HCT116 (cell line): Measurements from ENCODE around the gene DDX24. TPM values are rescaled to one million over a fixed set of nuclear protein-coding genes. Genes with fewer than 3 reads are reported as not detected.

ENCODE experiments used
- ATAC-seq: fragments of 200-7000 bp; cut with Tn5 transposase; 2 replicates; pipeline ENCODE4 v1.9.1; 2020; ENCODE audit warnings: mild to moderate bottlenecking, moderate library complexity
- BruUV-seq: library from RNA; stranded (reverse); fragments of 400-500 nt; replicated peaks from 2 replicates; lab custom pipeline; 2021; lab: Mats Ljungman, UMichigan
- CTCF ChIA-PET: fragments of 300-600 bp; sonication (Branson Sonifier 250); formaldehyde crosslinking; loops from one replicate; lab custom pipeline; 2021; ENCODE audit warnings: antibody characterized with exemption; lab: Charles Lee
- POLR2A ChIA-PET: fragments of 300-600, 350-600 bp; sonication (Branson Sonifier 250); formaldehyde crosslinking; loops from one replicate; lab custom pipeline; 2021; ENCODE audit warnings: antibody characterized with exemption; lab: Charles Lee
- RAD21 ChIA-PET, 2 experiments: fragments of 300-600 bp; sonication (Branson Sonifier 250); formaldehyde crosslinking; loops; one replicate each; lab custom pipeline; 2023; ENCODE audit warnings: low total read pairs in 2 of 2; ENCODE audit not compliant: uncharacterized antibody in 2 of 2, unreplicated experiment in 2 of 2, low non-redundant PET in 1 of 2; lab: Charles Lee
- DNase-seq: peaks from one replicate; pipeline ENCODE4 v3.0.0-alpha.2; 2010; ENCODE audit warnings: low read depth, low spot score
- H2AFZ ChIP-seq: fragments of 200-600 bp; shearing (Covaris generic), sonication (generic); 2 replicates; pipeline ENCODE4 v1.6.1; 2017; ENCODE audit warnings: low read depth, mixed run types, mixed read lengths, antibody characterized with exemption, low read length; ENCODE audit not compliant: poor library complexity, severe bottlenecking
- H3K27ac ChIP-seq: 2 replicates; pipeline ENCODE4 v1.5.1; 2012; ENCODE audit warnings: low read depth, low read length
- H3K27me3 ChIP-seq: fragments of 200-600 bp; sonication (generic); 2 replicates; pipeline ENCODE4 v1.6.1; 2016; ENCODE audit warnings: mixed run types, low read length, mixed read lengths; ENCODE audit not compliant: insufficient read depth
- H3K36me3 ChIP-seq, 2 experiments: fragments of 200-500 bp in 1 of 2; fragments of 200-600 bp in 1 of 2; sonication (Bioruptor generic) in 1 of 2; sonication (generic) in 1 of 2; 2 replicates each; pipeline versions ENCODE4 v1.5.1 to v1.6.1; 2014 to 2016; ENCODE audit warnings: low read length in 2 of 2, inconsistent platforms in 1 of 2, mixed read lengths in 1 of 2, mixed run types in 1 of 2; ENCODE audit not compliant: insufficient read depth in 2 of 2, control insufficient read depth in 1 of 2
- H3K4me1 ChIP-seq, 2 experiments: fragments of 200-600 bp in 1 of 2; sonication (generic) in 1 of 2; 2 replicates each; pipeline versions ENCODE4 v1.5.1 to v1.6.1; 2012 to 2017; ENCODE audit warnings: low read length in 2 of 2, inconsistent platforms in 1 of 2, mild to moderate bottlenecking in 1 of 2, mixed read lengths in 1 of 2, mixed run types in 1 of 2, moderate library complexity in 1 of 2; ENCODE audit not compliant: insufficient read depth in 2 of 2, control insufficient read depth in 1 of 2
- H3K4me2 ChIP-seq: fragments of 200-600 bp; sonication (generic); 2 replicates; pipeline ENCODE4 v1.6.1; 2017; ENCODE audit warnings: mixed run types, low read length, mixed read lengths
- H3K4me3 ChIP-seq, 2 experiments: fragments of 200-600 bp in 1 of 2; sonication (generic) in 1 of 2; replicated peaks in 1 of 2; 2 replicates each; pipeline ENCODE4 v1.5.1; 2011 to 2016; ENCODE audit warnings: low read length in 2 of 2, control low read depth in 1 of 2, low read depth in 1 of 2, mild to moderate bottlenecking in 1 of 2, mixed read lengths in 1 of 2, mixed run types in 1 of 2
- H3K79me2 ChIP-seq: fragments of 200-600 bp; sonication (generic); 2 replicates; pipeline ENCODE4 v1.6.1; 2017; ENCODE audit warnings: mild to moderate bottlenecking, mixed run types, low read length, moderate library complexity, mixed read lengths; ENCODE audit not compliant: insufficient read depth
- H3K9ac ChIP-seq: fragments of 200-600 bp; sonication (generic); 2 replicates; pipeline ENCODE4 v1.6.1; 2016; ENCODE audit warnings: low read length, mixed read lengths
- H3K9me2 ChIP-seq: fragments of 200-600 bp; sonication (generic), shearing (Covaris generic); 2 replicates; pipeline ENCODE4 v1.6.1; 2017; ENCODE audit warnings: mixed run types, mild to moderate bottlenecking, moderate library complexity; ENCODE audit not compliant: insufficient read depth
- H3K9me3 ChIP-seq, 2 experiments: fragments of 200-500 bp in 1 of 2; fragments of 200-600 bp in 1 of 2; sonication (Bioruptor generic) in 1 of 2; sonication (generic) in 1 of 2; 2 replicates each; pipeline ENCODE4 v1.6.1; 2014 to 2017; ENCODE audit warnings: low read length in 2 of 2, mixed read lengths in 2 of 2, inconsistent platforms in 1 of 2, low read depth in 1 of 2, mild to moderate bottlenecking in 1 of 2, mixed run types in 1 of 2, moderate library complexity in 1 of 2; ENCODE audit not compliant: control insufficient read depth in 1 of 2, insufficient read depth in 1 of 2
- H4K20me1 ChIP-seq: fragments of 200-600 bp; sonication (generic), shearing (Covaris generic); 2 replicates; pipeline ENCODE4 v1.6.1; 2017; ENCODE audit warnings: mixed run types, mild to moderate bottlenecking, moderate library complexity; ENCODE audit not compliant: insufficient read depth
- ATF3 ChIP-seq: IDR thresholded peaks from 2 replicates; pipeline ENCODE4 v1.6.1; 2012
- CEBPB ChIP-seq: IDR thresholded peaks from 2 replicates; pipeline ENCODE4 v1.6.1; 2012; ENCODE audit warnings: low read depth
- CTCF ChIP-seq, 3 experiments: fragments of 200-600 bp in 1 of 3; sonication (generic) in 1 of 3; IDR thresholded peaks in 2 of 3; conservative IDR thresholded peaks in 1 of 3; 2 replicates each; pipeline ENCODE4 v1.5.1; 2012 to 2017; ENCODE audit warnings: low read depth in 2 of 3, low read length in 2 of 3, antibody characterized with exemption in 1 of 3, borderline replicate concordance in 1 of 3, control low read depth in 1 of 3, mild to moderate bottlenecking in 1 of 3, mixed read lengths in 1 of 3, mixed run types in 1 of 3, moderate library complexity in 1 of 3; ENCODE audit not compliant: insufficient read depth in 1 of 3
- EZH2 ChIP-seq: fragments of 200-600 bp; sonication (generic); IDR thresholded peaks from 2 replicates; pipeline ENCODE4 v1.6.1; 2017; ENCODE audit warnings: antibody characterized with exemption, mixed run types
- EZH2phosphoT487 ChIP-seq: fragments of 200-600 bp; IDR thresholded peaks from 2 replicates; pipeline ENCODE4 v1.6.1; 2018; ENCODE audit warnings: antibody characterized with exemption, borderline replicate concordance
- FOSL1 ChIP-seq: IDR thresholded peaks from 2 replicates; pipeline ENCODE4 v1.6.1; 2012; ENCODE audit warnings: low read depth
- JUND ChIP-seq: IDR thresholded peaks from 2 replicates; pipeline ENCODE4 v1.6.1; 2012
- MAX ChIP-seq: IDR thresholded peaks from 2 replicates; pipeline ENCODE4 v1.6.1; 2012
- POLR2AphosphoS5 ChIP-seq: IDR thresholded peaks from 2 replicates; pipeline ENCODE4 v1.6.1; 2011; ENCODE audit warnings: mild to moderate bottlenecking, low read depth, low read length, moderate library complexity
- SIN3A ChIP-seq: IDR thresholded peaks from 2 replicates; pipeline ENCODE4 v1.6.1; 2012; ENCODE audit warnings: low read depth
- SRF ChIP-seq: IDR thresholded peaks from 2 replicates; pipeline ENCODE4 v1.6.1; 2012; ENCODE audit warnings: low read depth
- TCF7L2 ChIP-seq: IDR thresholded peaks from 2 replicates; pipeline ENCODE4 v1.7.0; 2011; ENCODE audit warnings: borderline replicate concordance, inconsistent platforms; ENCODE audit not compliant: insufficient read depth, insufficient read length; ENCODE audit errors: extremely low read depth
- YY1 ChIP-seq: IDR thresholded peaks from 2 replicates; pipeline ENCODE4 v1.6.1; 2011; ENCODE audit warnings: low read length, low read depth, moderate library complexity, mild to moderate bottlenecking; ENCODE audit not compliant: insufficient replicate concordance; ENCODE audit errors: extremely low read depth
- ZBTB33 ChIP-seq: IDR thresholded peaks from 2 replicates; pipeline ENCODE4 v1.6.1; 2011; ENCODE audit warnings: mild to moderate bottlenecking, low read length, moderate library complexity; ENCODE audit not compliant: insufficient replicate concordance; ENCODE audit errors: extremely low read depth
- ZNF274 ChIP-seq: fragments of 200-500 bp; sonication (Bioruptor generic); IDR thresholded peaks from 2 replicates; pipeline ENCODE4 v1.6.1; 2014; ENCODE audit warnings: mild to moderate bottlenecking, low read depth, low read length, inconsistent platforms
- intact Hi-C: fragments of 100-400 bp; cut with micrococcal nuclease; formaldehyde crosslinking; loops from 2 replicates; pipeline ENCODE4 v1.10.0; 2022
- total RNA-seq: library from RNA; stranded (reverse); gene quantifications from one replicate; pipeline ENCODE4 v1.2.1, GENCODE V29; 2021; ENCODE audit not compliant: unreplicated experiment

Gene DDX24
- total RNA-seq, 1 experiment from 2014 or later = 169 TPM

GRCh38 chr14:94089479-94089878, 8.5 kb upstream of the DDX24 start:
- no TSS peak for BruUV-seq
- RAD21 ChIA-PET = no interaction called here
- Histone ChIP-seq H3K27me3 (no peaks in the 10 kb centered on the region), H3K27ac (no peak overlapping the region), H4K20me1 (no peaks in the 10 kb centered on the region), H3K9me3 (no peaks in the 10 kb centered on the region), H2AFZ (no peak overlapping the region), H3K36me3 (no peaks in the 10 kb centered on the region), H3K4me2 (no peak overlapping the region), H3K4me3 (no peak overlapping the region), H3K9ac (no peak overlapping the region), H3K9me2 (no peaks in the 10 kb centered on the region), H3K79me2 (no peaks in the 10 kb centered on the region), H3K4me1 (peaks cover 0 to 6% of the 10 kb centered on the region in 2 experiments; a peak in 1 of 4 replicates)
- TF ChIP-seq YY1 (no peak), EZH2 (no peak), CTCF (IDR thresholded peaks at IDR 0.05 in 2 of 3, conservative IDR thresholded peaks at IDR 0.05 in 1 of 3; ENCODE audit: borderline replicate concordance in 1 of 3, insufficient read depth in 1 of 3, low read depth in 2 of 3, low read length in 2 of 3) (no peak), CEBPB (no peak), MAX (no peak), JUND (no peak), ZNF274 (no peak), SIN3A (no peak), ZBTB33 (no peak), SRF (no peak), EZH2phosphoT487 (no peak), TCF7L2 (no peak), ATF3 (no peak), FOSL1 (no peak; the same call in 1 of the 2 replicates), POLR2AphosphoS5 (no peak)
- DNase-seq (no peak), ATAC-seq (no peak)
- POLR2A ChIA-PET = no interaction called here
- CTCF ChIA-PET = no interaction called here
- intact Hi-C loops = no loop called here
